SU-DHL-6 (cell line): ENCODE results near the gene GABRP.

Experiments used
- H2AFZ ChIP-seq: fragments of 200-600 bp; sonication (generic); 2 replicates; pipeline ENCODE4 v1.6.1; 2014; ENCODE audit warnings: low read depth, mild to moderate bottlenecking, moderate library complexity, mixed read lengths, antibody characterized with exemption, low read length; ENCODE audit not compliant: severe bottlenecking
- H3F3A ChIP-seq: fragments of 200-600 bp; shearing (Covaris generic); 2 replicates; pipeline ENCODE4 v1.6.0; 2016; ENCODE audit warnings: antibody characterized with exemption, mild to moderate bottlenecking; ENCODE audit not compliant: insufficient read depth
- H3K27ac ChIP-seq: fragments of 200-600 bp; sonication (generic); 2 replicates; pipeline ENCODE4 v1.5.1; 2016; ENCODE audit warnings: low read depth, mild to moderate bottlenecking, low read length, moderate library complexity, mixed read lengths
- H3K27me3 ChIP-seq: fragments of 200-600 bp; sonication (generic), shearing (Covaris generic); 2 replicates; pipeline ENCODE4 v1.6.0; 2014; ENCODE audit warnings: mild to moderate bottlenecking, low read length
- H3K36me3 ChIP-seq: fragments of 200-600 bp; sonication (generic); 2 replicates; pipeline ENCODE4 v1.6.1; 2014; ENCODE audit warnings: mild to moderate bottlenecking, low read length, mixed read lengths
- H3K4me2 ChIP-seq: fragments of 300-600, 200-600 bp; shearing (Covaris generic), sonication (generic); 2 replicates; pipeline ENCODE4 v1.6.0; 2014; ENCODE audit warnings: low read length, low read depth, mild to moderate bottlenecking; ENCODE audit not compliant: poor library complexity, severe bottlenecking
- H3K4me3 ChIP-seq: fragments of 200-600 bp; sonication (generic); 2 replicates; pipeline ENCODE4 v1.5.1; 2014; ENCODE audit warnings: antibody characterized with exemption, low read length, mild to moderate bottlenecking, mixed read lengths; ENCODE audit not compliant: insufficient read depth, poor library complexity, severe bottlenecking
- H3K79me2 ChIP-seq: fragments of 200-600 bp; sonication (generic); 2 replicates; pipeline ENCODE4 v1.6.1; 2014; ENCODE audit warnings: mild to moderate bottlenecking, low read length, moderate library complexity; ENCODE audit not compliant: insufficient read depth
- H3K9ac ChIP-seq: fragments of 200-600 bp; sonication (generic); 2 replicates; pipeline ENCODE4 v1.7.0; 2014; ENCODE audit warnings: mild to moderate bottlenecking, low read length
- H3K9me2 ChIP-seq: fragments of 200-600 bp; sonication (generic); replicated peaks from 2 replicates; pipeline ENCODE4 v1.6.1; 2014; ENCODE audit warnings: low read length; ENCODE audit not compliant: insufficient read depth
- H3K9me3 ChIP-seq: fragments of 200-600 bp; sonication (generic); 2 replicates; pipeline ENCODE4 v1.6.1; 2014; ENCODE audit warnings: low read length, mixed read lengths; ENCODE audit not compliant: insufficient read depth
- H4K20me1 ChIP-seq: fragments of 200-600 bp; sonication (generic); 2 replicates; pipeline ENCODE4 v1.6.1; 2014; ENCODE audit warnings: low read depth, mild to moderate bottlenecking, antibody characterized with exemption, low read length, moderate library complexity, mixed read lengths
- EZH2phosphoT487 ChIP-seq: fragments of 200-600 bp; sonication (generic), shearing (Covaris generic); conservative IDR thresholded peaks from 2 replicates; pipeline ENCODE4 v1.6.1; 2018; ENCODE audit warnings: mild to moderate bottlenecking, antibody characterized with exemption, low read length, moderate library complexity, mixed read lengths
- TF ChIP-seq, protein P1 (sequence below): fragments of 200-600 bp; sonication (generic); IDR thresholded peaks from one replicate; pipeline ENCODE4 v1.5.1; 2017; ENCODE audit warnings: antibody characterized with exemption, mild to moderate bottlenecking, low read length, moderate library complexity; ENCODE audit not compliant: insufficient read depth, poor library complexity, severe bottlenecking

GABRP gene

DNA sequence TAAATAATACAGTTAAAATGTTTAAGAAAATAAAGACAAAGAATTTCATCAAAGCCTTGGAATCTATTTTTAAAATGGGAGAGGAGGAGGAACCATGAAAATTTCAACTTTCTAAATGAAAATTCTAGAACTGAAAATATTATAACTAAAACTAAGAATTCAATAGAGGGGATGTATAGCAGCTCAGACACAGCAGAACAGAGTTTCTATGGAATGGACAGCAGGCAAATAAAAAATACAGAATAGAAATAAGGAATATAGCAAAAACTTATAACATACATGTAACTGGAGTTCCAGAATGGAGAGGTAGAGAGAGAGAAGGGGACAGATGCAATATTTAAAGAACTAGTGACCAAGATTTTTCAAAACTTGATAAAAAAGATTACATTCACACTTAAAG lies 76.9 kb downstream of the GABRP start:
- Histone ChIP-seq H3F3A (no peaks in the 10 kb centered on the region), H3K9me2 (no peaks in the 10 kb centered on the region), H3K4me3 (no peak overlapping the region), H3K79me2 (no peaks in the 10 kb centered on the region), H2AFZ (no peak overlapping the region), H3K9me3 (peaks cover 13% of the 10 kb centered on the region; the same call in 1 of the 2 replicates), H3K27me3 (no peaks in the 10 kb centered on the region), H3K27ac (no peak overlapping the region), H3K36me3 (no peaks in the 10 kb centered on the region), H3K9ac (no peak overlapping the region), H4K20me1 (no peaks in the 10 kb centered on the region), H3K4me2 (no peak overlapping the region)
- TF ChIP-seq EZH2phosphoT487, result no peak
- TF ChIP-seq, protein P1, sequence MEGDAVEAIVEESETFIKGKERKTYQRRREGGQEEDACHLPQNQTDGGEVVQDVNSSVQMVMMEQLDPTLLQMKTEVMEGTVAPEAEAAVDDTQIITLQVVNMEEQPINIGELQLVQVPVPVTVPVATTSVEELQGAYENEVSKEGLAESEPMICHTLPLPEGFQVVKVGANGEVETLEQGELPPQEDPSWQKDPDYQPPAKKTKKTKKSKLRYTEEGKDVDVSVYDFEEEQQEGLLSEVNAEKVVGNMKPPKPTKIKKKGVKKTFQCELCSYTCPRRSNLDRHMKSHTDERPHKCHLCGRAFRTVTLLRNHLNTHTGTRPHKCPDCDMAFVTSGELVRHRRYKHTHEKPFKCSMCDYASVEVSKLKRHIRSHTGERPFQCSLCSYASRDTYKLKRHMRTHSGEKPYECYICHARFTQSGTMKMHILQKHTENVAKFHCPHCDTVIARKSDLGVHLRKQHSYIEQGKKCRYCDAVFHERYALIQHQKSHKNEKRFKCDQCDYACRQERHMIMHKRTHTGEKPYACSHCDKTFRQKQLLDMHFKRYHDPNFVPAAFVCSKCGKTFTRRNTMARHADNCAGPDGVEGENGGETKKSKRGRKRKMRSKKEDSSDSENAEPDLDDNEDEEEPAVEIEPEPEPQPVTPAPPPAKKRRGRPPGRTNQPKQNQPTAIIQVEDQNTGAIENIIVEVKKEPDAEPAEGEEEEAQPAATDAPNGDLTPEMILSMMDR, result no peak

DNA sequence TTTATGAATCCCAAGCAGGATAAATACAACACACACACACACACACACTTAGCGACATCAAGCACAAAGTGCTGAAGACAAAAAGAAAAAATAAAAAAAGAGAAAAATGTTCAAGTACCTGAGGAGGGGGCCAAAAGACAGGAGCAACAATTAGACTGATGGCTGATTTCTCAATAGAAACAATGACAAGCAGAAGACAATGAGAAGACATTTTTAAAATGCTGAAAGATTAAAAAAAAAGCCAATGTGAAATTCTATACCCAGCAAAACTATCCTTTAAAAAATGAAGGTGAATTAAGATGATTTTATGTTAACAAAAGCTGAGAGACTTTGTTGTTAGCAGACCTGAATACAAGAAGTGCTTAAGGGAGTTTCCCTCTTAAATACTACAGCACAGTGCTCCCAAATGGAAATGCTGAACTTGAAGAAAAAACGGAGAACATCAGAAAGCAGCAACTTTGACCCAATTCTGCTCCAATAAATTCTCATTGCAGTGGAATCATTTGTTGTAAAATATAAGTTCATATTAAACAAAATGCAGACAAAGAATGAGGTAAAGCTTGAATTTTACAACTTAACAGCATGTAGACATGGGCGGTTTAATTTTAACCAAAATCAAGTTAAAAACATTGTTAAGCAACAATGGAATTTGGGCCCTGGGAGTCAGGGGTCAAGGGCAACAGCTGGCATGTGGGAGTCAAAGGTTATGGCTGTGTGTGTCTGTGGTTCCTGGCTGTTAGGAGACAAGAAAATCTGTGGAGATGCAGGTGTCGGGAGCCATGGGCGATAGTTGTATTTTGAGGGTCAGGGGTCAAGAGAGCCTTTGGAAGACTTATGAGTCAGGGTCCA lies 77.5 kb downstream of the GABRP start:
- H3K9ac ChIP-seq, result no peak overlapping the region
- peaks cover 13% of the 10 kb centered on the region; the same call in 1 of the 2 replicates for H3K9me3 ChIP-seq
- no peak overlapping the region for H3K4me2 ChIP-seq

DNA sequence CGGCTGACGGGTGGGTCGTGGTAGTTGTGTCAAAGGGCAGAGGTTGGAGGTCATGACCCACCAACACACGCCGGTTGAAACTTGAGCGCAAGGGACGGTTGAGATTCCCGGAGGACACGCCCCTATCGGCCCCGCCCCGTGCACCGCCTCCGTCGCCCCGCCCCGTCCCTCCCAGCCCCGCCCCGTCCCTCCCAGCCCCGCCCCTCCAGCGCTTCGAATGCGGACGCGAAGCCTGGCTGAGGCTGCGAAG lies 78.1 kb downstream of the GABRP start:
- no peak overlapping the region for H3K4me2 ChIP-seq
- H3K9ac ChIP-seq, result no peak overlapping the region
- no peaks in the 10 kb centered on the region for H3F3A ChIP-seq
- no peaks in the 10 kb centered on the region for H3K27me3 ChIP-seq
- no peaks in the 10 kb centered on the region for H3K9me2 ChIP-seq
- peaks cover 13% of the 10 kb centered on the region; the same call in 1 of the 2 replicates for H3K9me3 ChIP-seq
- H3K4me3 ChIP-seq, result no peak overlapping the region
- no peak overlapping the region for H3K27ac ChIP-seq
- TF ChIP-seq, protein P1, result no peak
- TF ChIP-seq EZH2phosphoT487, result no peak
- H4K20me1 ChIP-seq, result no peaks in the 10 kb centered on the region
- no peak overlapping the region for H2AFZ ChIP-seq
- H3K79me2 ChIP-seq, result no peaks in the 10 kb centered on the region
- no peaks in the 10 kb centered on the region for H3K36me3 ChIP-seq

More for the DNA sequence above, 77.5 kb downstream of the GABRP start:
- Histone ChIP-seq H3K36me3 (no peaks in the 10 kb centered on the region), H3K27ac (no peak overlapping the region), H3F3A (no peaks in the 10 kb centered on the region), H3K4me3 (no peak overlapping the region), H3K27me3 (no peaks in the 10 kb centered on the region), H3K9me2 (no peaks in the 10 kb centered on the region), H3K79me2 (no peaks in the 10 kb centered on the region), H4K20me1 (no peaks in the 10 kb centered on the region), H2AFZ (no peak overlapping the region)
- TF ChIP-seq, protein P1, result no peak
- no peak for TF ChIP-seq EZH2phosphoT487
